Measurements from ENCODE around the gene PIK3CA.
"Not testable (repeated sequence)": the region's sequence is repeated elsewhere in the genome, so short reads cannot be mapped to it uniquely, and the experiment has no call there.

Gene PIK3CA

GRCh38 chr3:179269152-179269707, 121.1 kb downstream of the PIK3CA start:
- no peak overlapping the region for H3K4me3 ChIP-seq
- intact Hi-C loops (cut with DNase I; ENCODE audit: low total_unique reads), result no loop called here
- H3K4me1 ChIP-seq, result no peaks in the 10 kb centered on the region
- TF ChIP-seq CTCF (IDR thresholded peaks at IDR 0.05), result no peak
- no peaks in the 10 kb centered on the region for H3K9me3 ChIP-seq
- no peak for DNase-seq
- no peaks in the 10 kb centered on the region for H3K36me3 ChIP-seq
- peaks cover 0 to 4% of the 10 kb centered on the region in 2 donors for H3K27me3 ChIP-seq
- no peak overlapping the region for H3K27ac ChIP-seq

- Histone ChIP-seq H3K36me3 (no peaks in the 10 kb centered on the region), H3K4me3 (no peak overlapping the region), H3K27me3 (no peaks in the 10 kb centered on the region), H3K27ac (no peak overlapping the region), H3K9me3 (no peaks in the 10 kb centered on the region), H3K4me1 (no peaks in the 10 kb centered on the region)
- DNase-seq, result no peak
- peak; percentile 16 to 32 for TF ChIP-seq CTCF (IDR thresholded peaks at IDR 0.05)
- intact Hi-C loops (cut with DNase I; ENCODE audit: low total_unique reads), result no loop called here
Observed at GRCh38 chr3:179272385-179272784, 124.2 kb downstream of the PIK3CA start.

DNA sequence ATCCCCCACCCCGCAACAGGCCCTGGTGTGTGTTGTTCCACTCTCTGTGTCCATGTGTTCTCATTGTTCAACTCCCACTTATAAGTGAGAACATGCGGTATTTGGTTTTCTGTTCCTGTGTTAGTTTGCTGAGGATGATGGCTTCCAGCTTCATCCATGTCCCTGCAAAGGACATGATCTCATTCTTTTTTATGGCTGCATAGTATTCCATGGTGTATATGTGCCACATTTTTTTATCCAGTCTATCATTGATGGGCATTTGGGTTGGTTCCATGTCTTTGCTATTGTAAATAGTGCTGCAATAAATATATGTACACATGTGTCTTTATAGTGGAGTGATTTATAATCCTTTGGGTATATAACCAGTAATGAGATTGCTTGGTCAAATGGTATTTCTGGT, 126.3 kb downstream of the PIK3CA start:
- H3K9me3 ChIP-seq; DNase-seq; intact Hi-C loops (cut with DNase I; ENCODE audit: low total_unique reads); H3K36me3 ChIP-seq; H3K27ac ChIP-seq; H3K4me3 ChIP-seq; H3K27me3 ChIP-seq; H3K4me1 ChIP-seq: not testable (repeated sequence)

- no peak for TF ChIP-seq CTCF (IDR thresholded peaks at IDR 0.05)
- no peaks in the 10 kb centered on the region for H3K4me1 ChIP-seq
- intact Hi-C loops (cut with DNase I; ENCODE audit: low total_unique reads), result no loop called here
- no peaks in the 10 kb centered on the region for H3K36me3 ChIP-seq
- no peak for DNase-seq
- no peak overlapping the region for H3K27ac ChIP-seq
- peaks cover 0 to 6% of the 10 kb centered on the region in 2 donors for H3K27me3 ChIP-seq
- no peaks in the 10 kb centered on the region for H3K9me3 ChIP-seq
- no peak overlapping the region for H3K4me3 ChIP-seq
Observed at GRCh38 chr3:179276001-179276400, 127.8 kb downstream of the PIK3CA start.

- H3K27me3 ChIP-seq, result peaks cover 0 to 6% of the 10 kb centered on the region in 2 donors
- no peaks in the 10 kb centered on the region for H3K36me3 ChIP-seq
- no peak for TF ChIP-seq CTCF (IDR thresholded peaks at IDR 0.05)
- H3K9me3 ChIP-seq, result no peaks in the 10 kb centered on the region
- no peaks in the 10 kb centered on the region for H3K4me1 ChIP-seq
- H3K27ac ChIP-seq, result no peak overlapping the region
- no peak for DNase-seq
- intact Hi-C loops (cut with DNase I; ENCODE audit: low total_unique reads), result no loop called here
- H3K4me3 ChIP-seq, result no peak overlapping the region
Observed at GRCh38 chr3:179276743-179277142, 128.6 kb downstream of the PIK3CA start.

- no peaks in the 10 kb centered on the region for H3K4me1 ChIP-seq
- no peaks in the 10 kb centered on the region for H3K9me3 ChIP-seq
- TF ChIP-seq CTCF (IDR thresholded peaks at IDR 0.05), result no peak
- intact Hi-C loops (cut with DNase I; ENCODE audit: low total_unique reads), result no loop called here
- H3K36me3 ChIP-seq, result no peaks in the 10 kb centered on the region
- no peak overlapping the region for H3K4me3 ChIP-seq
- no peak for DNase-seq
- H3K27me3 ChIP-seq, result peaks cover 0 to 6% of the 10 kb centered on the region in 2 donors
- H3K27ac ChIP-seq, result no peak overlapping the region
Observed at GRCh38 chr3:179278151-179278550, 130.0 kb downstream of the PIK3CA start.

Data from tibial artery (tissue), 4 donors.